K562 (cell line): ENCODE measurements around the gene LRRC25. TPM values are rescaled to one million over a fixed set of nuclear protein-coding genes. Genes with fewer than 3 reads are reported as not detected.
A peak's percentile ranks its signal among the peaks of the same experiment; 100 is the strongest.

Source experiments
- ATAC-seq: fragments of 200-7000 bp; cut with Tn5 transposase; 3 replicates; pipeline ENCODE4 v1.9.1; 2020; ENCODE audit warnings: moderate library complexity
- BruUV-seq: library from RNA; stranded (reverse); fragments of 400-500 nt; replicated peaks from 2 replicates; lab custom pipeline; 2021; lab: Mats Ljungman, UMichigan
- CTCF ChIA-PET: fragments of 300-600 bp; formaldehyde crosslinking; extraction: SDS; loops from one replicate; lab custom pipeline; 2021; ENCODE audit warnings: low intra/inter-chr PET ratio; lab: Yijun Ruan, JAX
- POLR2A ChIA-PET: fragments of 300-600, 350-650 bp; sonication (Branson Sonifier 250); formaldehyde crosslinking; extraction: SDS; loops from one replicate; lab custom pipeline; 2021; ENCODE audit warnings: antibody characterized with exemption, inconsistent platforms; lab: Yijun Ruan, JAX
- DNase-seq, 4 experiments: peaks; one replicate each; pipeline versions ENCODE4 v3.0.0 to v3.0.0-alpha.2; 2011 to 2018; ENCODE audit warnings: low spot score in 3 of 4, mixed read lengths in 3 of 4; ENCODE audit errors: extremely low read depth in 1 of 4
- FAIRE-seq: peaks from 2 replicates; lab custom pipeline; 2011; peaks lifted over from hg19 to GRCh38; lab: Jason Lieb, UNC
- H2AFZ ChIP-seq: 2 replicates; pipeline ENCODE4 v1.6.0; 2011; ENCODE audit warnings: low read depth, low read length, control low read depth, inconsistent platforms
- H3K27ac ChIP-seq: fragments of 200-600 bp; 3 replicates; pipeline ENCODE4 v1.8.0; 2011; ENCODE audit warnings: low read depth, mild to moderate bottlenecking, control low read depth, inconsistent platforms, low read length, moderate library complexity, mixed read lengths; ENCODE audit errors: extremely low read depth
- H3K27me3 ChIP-seq, 2 experiments: fragments of 300-600 bp in 1 of 2; 2 replicates in 1 of 2; 3 replicates in 1 of 2; pipeline versions ENCODE4 v1.6.0 to v1.8.0; 2011; ENCODE audit warnings: inconsistent platforms in 2 of 2, low read length in 2 of 2, mild to moderate bottlenecking in 1 of 2, mixed read lengths in 1 of 2, moderate library complexity in 1 of 2; ENCODE audit not compliant: control insufficient read depth in 2 of 2, insufficient read depth in 2 of 2
- H3K36me3 ChIP-seq: fragments of 300-600 bp; 3 replicates; pipeline ENCODE4 v1.8.0; 2011; ENCODE audit warnings: mild to moderate bottlenecking, low read length, inconsistent platforms; ENCODE audit not compliant: control insufficient read depth, insufficient read depth
- H3K4me1 ChIP-seq, 2 experiments: fragments of 200-600 bp in 1 of 2; replicated peaks in 1 of 2; 2 replicates in 1 of 2; 3 replicates in 1 of 2; pipeline versions ENCODE4 v1.5.1 to v1.8.0; 2011; ENCODE audit warnings: inconsistent platforms in 2 of 2, low read length in 2 of 2, mild to moderate bottlenecking in 1 of 2, mixed read lengths in 1 of 2, moderate library complexity in 1 of 2; ENCODE audit not compliant: control insufficient read depth in 2 of 2, insufficient read depth in 2 of 2
- H3K4me2 ChIP-seq: 2 replicates; pipeline ENCODE4 v1.6.1; 2011; ENCODE audit warnings: low read length, control low read depth, inconsistent platforms, mixed read lengths; ENCODE audit not compliant: insufficient read depth
- H3K4me3 ChIP-seq: fragments of 200-600 bp; sonication (generic), shearing (Covaris generic); 2 replicates; pipeline ENCODE4 v1.5.1; 2016; ENCODE audit warnings: control low read depth, inconsistent platforms
- H3K79me2 ChIP-seq: fragments of 200-600 bp; 3 replicates; pipeline ENCODE4 v1.8.0; 2011; ENCODE audit warnings: low read length, inconsistent platforms; ENCODE audit not compliant: control insufficient read depth, insufficient read depth
- H3K9ac ChIP-seq, 2 experiments: 2 replicates each; pipeline versions ENCODE4 v1.6.0 to v1.6.1; 2011; ENCODE audit warnings: low read depth in 2 of 2, low read length in 2 of 2, control low read depth in 1 of 2, inconsistent platforms in 1 of 2, mild to moderate bottlenecking in 1 of 2, mixed read lengths in 1 of 2; ENCODE audit not compliant: insufficient read depth in 1 of 2
- H3K9me1 ChIP-seq: one replicate; pipeline ENCODE4 v1.6.0; 2011; ENCODE audit warnings: inconsistent platforms, mild to moderate bottlenecking, low read length, moderate library complexity; ENCODE audit not compliant: control insufficient read depth, insufficient read depth
- H3K9me3 ChIP-seq: replicated peaks from 2 replicates; pipeline ENCODE4 v1.5.1; 2011; ENCODE audit warnings: low read depth, low read length, inconsistent platforms; ENCODE audit not compliant: control insufficient read depth, insufficient read depth
- H4K20me1 ChIP-seq: replicated peaks from 2 replicates; pipeline ENCODE4 v1.6.1; 2011; ENCODE audit warnings: low read length, inconsistent platforms, mixed read lengths; ENCODE audit not compliant: control insufficient read depth, insufficient read depth
- RBM34 ChIP-seq: fragments of 200-400 bp; formaldehyde crosslinking; IDR thresholded peaks from 2 replicates; pipeline ENCODE4 v1.6.1; 2018; ENCODE audit warnings: low read length, borderline replicate concordance; ENCODE audit not compliant: insufficient read depth
- ZBTB33 ChIP-seq: sonication (generic); formaldehyde crosslinking; IDR thresholded peaks from 2 replicates; pipeline ENCODE4 v1.8.1; 2023; ENCODE audit warnings: mild to moderate bottlenecking, missing genetic modification reagents
- WGBS: fragments of 100-300 bp; shearing (Covaris generic); methylation state at CpG from one replicate; pipeline ENCODE4 v1.1.6; 2016; ENCODE audit warnings: low coverage, mixed read lengths; ENCODE audit not compliant: insufficient coverage; ENCODE audit errors: missing lambda C conversion rate; 5-methylcytosine and 5-hydroxymethylcytosine counted together
- in situ Hi-C: fragments of 300-500 bp; cut with MboI; formaldehyde crosslinking; loops from 4 replicates; pipeline ENCODE4 v1.15.0; 2018; ENCODE audit warnings: inconsistent platforms, mixed read lengths
- intact Hi-C: fragments of 100-400 bp; cut with micrococcal nuclease; formaldehyde crosslinking; loops from 2 replicates; pipeline ENCODE4 v1.14.2; 2022
- polyA plus RNA-seq, 8 experiments: library from polyadenylated mRNA; depleted of rRNA in 4 of 8; stranded (reverse) in 5 of 8; unstranded in 3 of 8; fragments of >200 nt; fragmentation: Nextera tagmentation in 2 of 8; fragmentation: Illumina TruSeq in 1 of 8; extraction: Ambion mirVana in 2 of 8; extraction: Trizol in 1 of 8; gene quantifications; 2 replicates each; pipeline versions ENCODE4 v1.2.1 to v1.2.3, GENCODE V29; 2011 to 2014; ENCODE audit warnings: inconsistent platforms in 1 of 8, missing spikeins in 1 of 8
- total RNA-seq, 7 experiments: library from RNA; depleted of rRNA in 6 of 7; stranded (reverse); fragments of >200 nt in 6 of 7; fragmentation: Illumina TruSeq in 2 of 7; extraction: Trizol in 2 of 7; gene quantifications; 2 replicates each; pipeline versions ENCODE4 v1.2.1 to v1.2.3, GENCODE V29; 2011 to 2021; ENCODE audit warnings: low replicate concordance in 1 of 7
- TF ChIP-seq, protein P1 (sequence below), 3 experiments: fragments of 200-800 bp in 1 of 3; sonication (Bioruptor generic) in 1 of 3; sonication (generic) in 1 of 3; formaldehyde crosslinking in 1 of 3; IDR thresholded peaks; 2 replicates each; pipeline versions ENCODE4 v1.6.1 to v1.8.0; 2016 to 2022; ENCODE audit warnings: mild to moderate bottlenecking in 2 of 3, missing compliant biosample characterization in 2 of 3, missing genetic modification characterization in 2 of 3, missing genetic modification reagents in 1 of 3

LRRC25 gene
- total and polyA plus RNA-seq, 9 of the 15 experiments (the other 6 are each of a cell fraction or from before 2014, with no cell fraction given), result 0.07 to 0.36 (median 0.10) TPM; not detected in 3

DNA sequence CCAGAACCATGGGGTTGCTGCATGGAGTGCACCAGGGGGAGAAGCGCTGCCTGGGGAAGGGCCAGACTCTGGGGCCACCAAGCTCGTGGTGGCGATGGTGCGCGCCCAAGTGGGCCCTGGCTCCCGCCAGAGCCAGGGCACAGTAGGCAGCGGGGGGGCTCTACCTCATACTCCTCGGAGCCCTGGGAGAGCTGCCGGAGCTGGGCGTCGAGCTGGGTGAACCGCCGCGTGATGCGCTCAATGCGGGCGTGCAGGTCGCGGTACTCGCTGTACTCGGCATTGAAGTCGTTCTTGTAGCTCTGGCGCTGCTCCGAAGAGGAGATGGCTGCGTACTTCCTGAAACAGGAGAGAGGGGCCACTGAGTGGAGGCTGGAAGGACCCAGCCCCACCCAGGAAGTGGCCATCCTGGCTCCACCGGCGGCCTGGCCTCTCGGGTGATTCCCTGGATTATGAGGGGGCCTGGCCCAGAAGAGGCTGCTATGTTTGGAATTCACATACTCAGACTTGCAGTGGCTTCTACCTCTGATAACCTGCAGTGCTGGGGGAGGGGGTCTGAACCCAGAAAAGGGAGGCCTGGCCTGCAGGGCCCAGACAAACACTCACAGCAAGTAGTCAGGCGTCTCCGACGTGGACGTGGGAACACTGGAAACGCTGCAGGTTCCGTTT lies 48.9 kb upstream of the LRRC25 start:
- no TSS peak for BruUV-seq
- 0 out of 2 replicates have a peak, but pooled peaks cover 3% of the 10 kb centered on the region for H4K20me1 ChIP-seq
- no peak overlapping the region for H2AFZ ChIP-seq
- peaks cover 11% of the 10 kb centered on the region for H3K9me1 ChIP-seq
- FAIRE-seq, result no peak
- H3K9me3 ChIP-seq, result no peaks in the 10 kb centered on the region
- H3K79me2 ChIP-seq, result peaks cover 3% of the 10 kb centered on the region; the same call in 1 of the 3 replicates
- WGBS, result 93% methylated on average over 23 of the region's 34 CpGs
- in situ Hi-C loops, result no loop called here
- peaks cover 8 to 68% of the 10 kb centered on the region in 2 experiments; a peak in 4 of 5 replicates for H3K4me1 ChIP-seq
- no peak overlapping the region for H3K4me3 ChIP-seq
- H3K36me3 ChIP-seq, result peaks cover 82% of the 10 kb centered on the region
- intact Hi-C loops, result no loop called here
- ChIA-PET POLR2A (interaction anchor here (1.3 kb wide), 1 partner anchor 11 kb away, joined by 6 read pairs; no protein-coding TSS in a partner anchor), CTCF (no interaction called here)
- H3K4me2 ChIP-seq, result no peak overlapping the region
- TF ChIP-seq RBM34, result no peak
- TF ChIP-seq, protein P1, sequence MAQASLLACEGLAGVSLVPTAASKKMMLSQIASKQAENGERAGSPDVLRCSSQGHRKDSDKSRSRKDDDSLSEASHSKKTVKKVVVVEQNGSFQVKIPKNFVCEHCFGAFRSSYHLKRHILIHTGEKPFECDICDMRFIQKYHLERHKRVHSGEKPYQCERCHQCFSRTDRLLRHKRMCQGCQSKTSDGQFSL (CRISPR knock-in tag; IDR thresholded peaks at IDR 0.05), result 0 out of 2 replicates have a peak, but pooled peaks have one; percentile 48
- TF ChIP-seq, protein P1 (tag; IDR thresholded peaks at IDR 0.05), result no peak
- peak; percentile 64 for TF ChIP-seq ZBTB33 (CRISPR knock-in tag)
- TF ChIP-seq, all 486 proteins: peak for 2
- DNase-seq (no peak), ATAC-seq (no peak)
- no peaks in the 10 kb centered on the region for H3K27me3 ChIP-seq
- H3K27ac ChIP-seq, result no peak overlapping the region
- peak overlapping the region in 1 of 2 experiments; percentile 74; a peak in 2 of 4 replicates for H3K9ac ChIP-seq
